T-cell (primary cell): ENCODE measurements around the gene ZNF92. TPM values are rescaled to one million over a fixed set of nuclear protein-coding genes. Genes with fewer than 3 reads are reported as not detected.

ENCODE experiments used
- ATAC-seq, 4 experiments: fragments of 200-7000 bp in 3 of 4; fragments of 150-1000 bp in 1 of 4; cut with Tn5 transposase; replicated peaks in 1 of 4; 1 replicate in 3 of 4; 2 replicates in 1 of 4; pipeline ENCODE4 v1.10.0; 2021; ENCODE audit warnings: moderate library complexity in 3 of 4, mild to moderate bottlenecking in 2 of 4, moderate number of reproducible peaks in 1 of 4
- CTCF ChIA-PET, 2 donors: fragments of 300-600 bp; sonication (Branson Sonifier 250); formaldehyde crosslinking; loops; one replicate each; lab custom pipeline; 2022; ENCODE audit warnings: antibody characterized with exemption in 2 of 2; lab: Charles Lee
- POLR2A ChIA-PET, 2 donors: fragments of 300-600 bp; sonication (Branson Sonifier 250); formaldehyde crosslinking; loops; one replicate each; lab custom pipeline; 2022; ENCODE audit warnings: antibody characterized with exemption in 2 of 2; lab: Charles Lee
- DNase-seq, 35 experiments: peaks; one replicate each; pipeline versions ENCODE4 v3.0.0 to v3.0.0-alpha.2; 2013 to 2023
- H3K27ac ChIP-seq: one replicate; pipeline ENCODE4 v1.5.1; 2013; ENCODE audit warnings: low read length
- H3K27me3 ChIP-seq, 2 experiments: replicated peaks in 1 of 2; 1 replicate in 1 of 2; 2 replicates in 1 of 2; pipeline versions ENCODE4 v1.6.1 to v1.7.0; 2013; ENCODE audit warnings: low read length in 1 of 2, mixed read lengths in 1 of 2; ENCODE audit not compliant: control insufficient read depth in 2 of 2, insufficient read depth in 2 of 2; ENCODE audit errors: extremely low read depth in 1 of 2
- H3K36me3 ChIP-seq, 2 donors: 1 replicate in 1 of 2; 2 replicates in 1 of 2; pipeline versions ENCODE4 v1.6.1 to v1.7.0; 2013; ENCODE audit warnings: low read length in 1 of 2; ENCODE audit not compliant: control insufficient read depth in 2 of 2, insufficient read depth in 1 of 2; ENCODE audit errors: extremely low read depth in 1 of 2
- H3K4me1 ChIP-seq, 2 experiments: 1 replicate in 1 of 2; 2 replicates in 1 of 2; pipeline versions ENCODE4 v1.6.1 to v1.7.0; 2013; ENCODE audit warnings: low read length in 2 of 2, mixed read lengths in 1 of 2; ENCODE audit not compliant: insufficient read depth in 2 of 2, control insufficient read depth in 1 of 2; ENCODE audit errors: extremely low read depth in 1 of 2
- H3K4me3 ChIP-seq, 2 donors: 1 replicate in 1 of 2; 2 replicates in 1 of 2; pipeline versions ENCODE4 v1.5.1 to v1.7.0; 2013; ENCODE audit warnings: mild to moderate bottlenecking in 2 of 2, low read length in 1 of 2, moderate library complexity in 1 of 2; ENCODE audit not compliant: control insufficient read depth in 1 of 2; ENCODE audit errors: extremely low read depth in 1 of 2
- H3K9me3 ChIP-seq: 2 replicates; pipeline ENCODE4 v1.7.0; 2013
- H3K27ac Mint-ChIP-seq, 2 donors: one replicate each; pipeline ENCODE4 v1.8.0; 2020 to 2021; ENCODE audit warnings: mild to moderate bottlenecking in 2 of 2, mixed read lengths in 2 of 2
- H3K27me3 Mint-ChIP-seq, 2 donors: one replicate each; pipeline ENCODE4 v1.8.0; 2021 to 2022; ENCODE audit warnings: mixed read lengths in 2 of 2
- H3K36me3 Mint-ChIP-seq: one replicate; pipeline ENCODE4 v1.8.0; 2021; ENCODE audit warnings: mixed read lengths
- H3K4me1 Mint-ChIP-seq, 3 donors: one replicate each; pipeline ENCODE4 v1.8.0; 2020 to 2022; ENCODE audit warnings: mixed read lengths in 3 of 3, mild to moderate bottlenecking in 1 of 3
- H3K4me3 Mint-ChIP-seq, 3 donors: one replicate each; pipeline ENCODE4 v1.8.0; 2020 to 2022; ENCODE audit warnings: mild to moderate bottlenecking in 3 of 3, mixed read lengths in 3 of 3, moderate library complexity in 3 of 3
- H3K9me3 Mint-ChIP-seq, 3 donors: one replicate each; pipeline ENCODE4 v1.8.0; 2020 to 2022; ENCODE audit warnings: mixed read lengths in 3 of 3
- WGBS: methylation state at CpG from one replicate; pipeline ENCODE4 v1.1.5; 2013; ENCODE audit warnings: missing lambda C conversion rate; ENCODE audit not compliant: insufficient coverage; 5-methylcytosine and 5-hydroxymethylcytosine counted together
- total RNA-seq, 35 experiments: library from RNA in 6 of 35; stranded (reverse) in 6 of 35; fragments of 120-200 nt in 1 of 35; gene quantifications; one replicate each; pipeline versions ENCODE4 v1.2.1 to v1.2.4 and lab custom pipeline; 2013 to 2026

ZNF92 gene
- total RNA-seq, 5 donors from 2014 or later (not counting 1 experiment from before 2014, with no cell fraction given), result 17.9 to 25.6 (median 19.2) TPM

DNA sequence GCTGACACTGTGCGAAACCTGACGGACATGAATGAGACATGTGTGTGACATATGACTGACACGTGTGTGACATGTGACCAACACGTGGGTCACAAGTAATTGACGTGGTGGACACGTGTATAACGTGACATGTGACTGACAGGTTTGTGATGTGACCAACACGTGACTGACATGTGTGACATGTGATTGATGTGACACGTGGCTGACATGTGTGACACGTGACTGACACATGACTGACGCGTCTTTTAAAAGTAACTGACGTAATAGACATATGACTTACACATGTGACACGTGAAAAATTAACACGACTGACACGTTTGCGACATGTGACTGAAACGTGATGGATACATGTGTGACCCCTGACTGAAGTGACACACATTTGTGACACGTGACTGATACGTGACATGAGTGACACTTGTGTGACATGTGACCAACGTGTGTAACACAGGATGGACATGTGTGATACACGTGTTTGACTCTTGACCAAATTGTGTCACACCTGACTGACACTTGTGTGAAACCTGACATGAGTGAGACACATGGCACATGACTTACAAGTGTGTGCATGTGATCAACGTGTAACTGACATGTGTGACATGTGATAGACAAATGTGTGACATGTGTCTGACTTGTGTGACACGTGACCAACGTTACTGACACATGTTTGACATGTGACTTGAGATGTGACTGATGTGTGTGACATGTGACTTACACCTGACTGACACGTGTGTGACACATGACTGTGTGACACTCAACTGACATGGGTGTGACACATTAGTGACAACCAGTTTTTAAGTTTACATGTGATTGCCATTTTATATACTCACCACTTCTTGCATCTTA lies 56.9 kb downstream of the ZNF92 start:
- ATAC-seq (no peak), DNase-seq (no peak)
- Mint-ChIP-seq H3K4me1 (peaks cover 0 to 2% (median 0%) of the 10 kb centered on the region in 3 donors), H3K36me3 (no peaks in the 10 kb centered on the region), H3K27me3 (peaks cover 0 to 6% of the 10 kb centered on the region in 2 donors), H3K4me3 (no peak overlapping the region), H3K27ac (no peak overlapping the region), H3K9me3 (peaks cover 25 to 31% (median 25%) of the 10 kb centered on the region in 3 donors)
- Histone ChIP-seq H3K27me3 (no peaks in the 10 kb centered on the region), H3K4me3 (no peak overlapping the region), H3K36me3 (no peaks in the 10 kb centered on the region), H3K9me3 (peaks cover 3% of the 10 kb centered on the region), H3K27ac (no peak overlapping the region), H3K4me1 (no peaks in the 10 kb centered on the region)
- ChIA-PET CTCF (no interaction called here), POLR2A (no interaction called here)
- 78% methylated on average over 25 of the region's 26 CpGs for WGBS

DNA sequence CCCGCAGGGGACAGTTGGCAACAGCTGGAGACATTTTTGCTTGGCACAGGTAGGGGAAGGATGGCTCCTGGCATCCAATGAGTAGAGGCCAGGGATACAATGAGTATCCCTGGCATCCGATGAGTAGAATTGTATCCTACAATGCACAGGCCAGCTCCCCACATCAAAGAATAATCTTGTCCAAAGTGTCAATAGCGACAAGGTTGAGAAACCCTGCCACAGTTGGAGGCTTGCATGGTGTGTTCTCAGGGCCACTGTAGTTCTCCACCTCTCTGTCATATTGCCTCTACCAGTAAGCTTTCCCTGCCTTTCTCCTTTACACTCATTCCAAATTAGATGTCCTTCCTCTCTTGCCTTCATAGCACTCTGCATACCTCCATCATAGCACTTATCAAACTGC lies 60.7 kb downstream of the ZNF92 start:
- WGBS, result 62% methylated on average over 3 of the region's 3 CpGs
- DNase-seq, result no peak
- Mint-ChIP-seq H3K27ac (no peak overlapping the region), H3K36me3 (no peaks in the 10 kb centered on the region), H3K27me3 (peaks cover 0 to 10% of the 10 kb centered on the region in 2 donors), H3K9me3 (peaks cover 4 to 11% (median 6%) of the 10 kb centered on the region in 3 donors), H3K4me3 (no peak overlapping the region), H3K4me1 (peaks cover 0 to 2% (median 0%) of the 10 kb centered on the region in 3 donors)
- CTCF ChIA-PET, result no interaction called here
- no peaks in the 10 kb centered on the region for H3K9me3 ChIP-seq
- POLR2A ChIA-PET, result no interaction called here
- H3K4me3 ChIP-seq, result no peak overlapping the region
- H3K27me3 ChIP-seq, result no peaks in the 10 kb centered on the region
- ATAC-seq, result no peak
- H3K27ac ChIP-seq, result no peak overlapping the region
- no peaks in the 10 kb centered on the region for H3K36me3 ChIP-seq
- H3K4me1 ChIP-seq, result no peaks in the 10 kb centered on the region

DNA sequence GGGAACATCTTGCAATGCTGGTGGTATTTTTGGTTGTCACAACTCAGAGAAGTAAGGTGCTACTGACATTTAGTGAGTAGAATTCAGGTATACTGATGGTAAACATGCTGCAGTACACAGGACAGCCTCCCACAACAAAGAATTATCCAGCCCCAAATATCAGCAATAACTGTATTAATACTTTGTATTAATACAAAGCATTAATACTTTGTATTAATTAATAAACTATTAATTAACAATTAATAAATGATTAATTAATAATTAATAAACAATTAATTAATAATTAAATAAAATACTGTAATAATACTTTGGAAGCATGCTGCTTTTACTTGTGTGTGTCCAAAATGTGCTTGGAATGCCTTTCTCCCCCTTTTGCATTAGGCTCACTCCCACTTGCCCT lies 62.5 kb downstream of the ZNF92 start:
- H3K27me3 ChIP-seq, result no peaks in the 10 kb centered on the region
- H3K4me1 Mint-ChIP-seq, result peaks cover 0 to 2% (median 0%) of the 10 kb centered on the region in 3 donors
- no peak overlapping the region for H3K27ac ChIP-seq
- H3K36me3 Mint-ChIP-seq, result no peaks in the 10 kb centered on the region
- H3K27me3 Mint-ChIP-seq, result peaks cover 0 to 10% of the 10 kb centered on the region in 2 donors
- no peaks in the 10 kb centered on the region for H3K4me1 ChIP-seq
- H3K9me3 ChIP-seq, result no peaks in the 10 kb centered on the region
- no peak overlapping the region for H3K4me3 Mint-ChIP-seq
- DNase-seq (no peak), ATAC-seq (no peak)
- H3K27ac Mint-ChIP-seq, result no peak overlapping the region
- peaks cover 0 to 6% (median 5%) of the 10 kb centered on the region in 3 donors for H3K9me3 Mint-ChIP-seq
- ChIA-PET CTCF (no interaction called here), POLR2A (no interaction called here)
- no peaks in the 10 kb centered on the region for H3K36me3 ChIP-seq
- no peak overlapping the region for H3K4me3 ChIP-seq

DNA sequence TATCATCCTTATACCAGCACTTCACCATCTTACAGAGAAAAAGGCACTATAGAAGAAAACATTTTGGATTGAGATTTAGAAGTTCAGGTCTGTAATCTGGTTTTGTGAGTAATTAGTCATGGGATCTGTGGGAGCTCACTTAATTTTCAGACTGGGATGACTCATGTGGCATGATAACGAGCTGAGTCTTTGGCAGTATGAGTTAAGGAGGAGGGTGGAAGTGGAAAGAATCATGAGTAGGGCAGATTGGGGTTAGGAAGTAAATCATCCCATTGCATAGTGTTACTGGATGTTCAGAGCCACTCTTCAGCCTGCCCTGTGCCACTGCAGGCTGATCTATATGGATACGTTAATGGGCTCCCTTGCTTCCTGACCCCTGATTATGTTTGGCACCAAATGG lies 64.9 kb downstream of the ZNF92 start:
- Mint-ChIP-seq H3K36me3 (no peaks in the 10 kb centered on the region), H3K9me3 (peaks cover 0 to 2% (median 0%) of the 10 kb centered on the region in 3 donors), H3K27me3 (peaks cover 0 to 12% of the 10 kb centered on the region in 2 donors), H3K4me3 (no peak overlapping the region), H3K4me1 (no peaks in the 10 kb centered on the region), H3K27ac (no peak overlapping the region)
- Histone ChIP-seq H3K36me3 (no peaks in the 10 kb centered on the region), H3K9me3 (no peaks in the 10 kb centered on the region), H3K27me3 (no peaks in the 10 kb centered on the region), H3K4me3 (no peak overlapping the region), H3K4me1 (no peaks in the 10 kb centered on the region), H3K27ac (no peak overlapping the region)
- DNase-seq, result no peak
- WGBS, result 58% methylated on average over 2 of the region's 2 CpGs
- CTCF ChIA-PET, result no interaction called here
- POLR2A ChIA-PET, result no interaction called here
- ATAC-seq, result no peak

DNA sequence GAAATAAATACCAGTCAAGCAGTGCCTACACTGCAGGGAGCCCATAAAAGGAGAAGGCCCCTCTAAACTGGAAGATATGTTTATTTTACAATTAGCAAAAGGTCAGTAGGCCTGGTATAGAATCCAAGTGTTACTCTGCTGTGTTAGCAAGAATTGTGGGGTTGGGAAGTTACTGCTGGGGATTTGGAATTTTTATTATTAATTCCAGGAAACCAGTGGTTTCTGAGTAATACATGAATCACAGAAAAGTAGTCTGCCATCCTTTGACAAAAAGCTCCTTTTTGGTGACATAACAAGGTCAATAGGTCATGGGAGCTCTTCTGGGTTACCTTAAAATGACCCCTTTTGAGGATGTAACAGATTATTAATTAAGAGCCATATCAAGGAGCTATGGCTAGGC lies 67.4 kb downstream of the ZNF92 start:
- Mint-ChIP-seq H3K27me3 (peaks cover 2 to 18% of the 10 kb centered on the region in 2 donors), H3K27ac (no peak overlapping the region), H3K4me3 (no peak overlapping the region), H3K36me3 (no peaks in the 10 kb centered on the region), H3K4me1 (no peaks in the 10 kb centered on the region), H3K9me3 (peaks cover 0 to 4% (median 0%) of the 10 kb centered on the region in 3 donors)
- Histone ChIP-seq H3K36me3 (no peaks in the 10 kb centered on the region), H3K27me3 (no peaks in the 10 kb centered on the region), H3K4me3 (no peak overlapping the region), H3K27ac (no peak overlapping the region), H3K4me1 (no peaks in the 10 kb centered on the region), H3K9me3 (no peaks in the 10 kb centered on the region)
- ChIA-PET POLR2A (no interaction called here), CTCF (no interaction called here)
- ATAC-seq (no peak), DNase-seq (no peak)

DNA sequence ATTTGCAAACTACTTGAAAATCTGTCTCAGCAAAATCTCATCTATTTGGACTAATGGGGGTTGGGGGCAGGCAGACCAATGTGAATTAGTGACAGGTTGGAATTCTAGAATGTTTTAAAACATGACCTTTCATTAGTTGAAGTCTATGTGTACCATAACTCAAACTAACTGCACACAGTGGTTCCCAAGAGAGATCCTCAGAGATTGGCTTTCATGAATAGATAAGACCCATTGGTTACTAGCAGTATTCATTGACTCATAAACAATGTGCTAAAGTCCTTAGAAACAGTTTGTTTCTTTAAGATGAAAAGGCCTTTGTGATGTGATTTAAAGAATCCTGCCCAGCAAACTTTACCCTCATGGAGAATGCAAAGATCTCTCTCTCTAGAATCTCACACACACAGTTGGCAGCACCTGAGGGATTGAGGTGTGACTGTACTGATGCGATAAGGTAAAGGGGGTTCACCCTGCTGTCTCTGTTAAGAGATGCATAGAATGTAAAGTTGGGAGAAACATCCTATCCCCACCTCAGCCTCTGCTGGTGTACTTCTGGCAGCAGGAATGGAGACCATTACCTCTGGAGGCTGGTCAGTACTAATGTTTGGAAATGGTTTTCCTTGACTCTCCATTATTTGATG lies 70.7 kb downstream of the ZNF92 start:
- POLR2A ChIA-PET, result no interaction called here
- Histone ChIP-seq H3K9me3 (no peaks in the 10 kb centered on the region), H3K4me3 (no peak overlapping the region), H3K27me3 (no peaks in the 10 kb centered on the region), H3K27ac (no peak overlapping the region), H3K4me1 (no peaks in the 10 kb centered on the region), H3K36me3 (no peaks in the 10 kb centered on the region)
- Mint-ChIP-seq H3K36me3 (no peaks in the 10 kb centered on the region), H3K27me3 (peaks cover 2 to 18% of the 10 kb centered on the region in 2 donors), H3K4me3 (no peak overlapping the region), H3K4me1 (peaks cover 0 to 7% (median 5%) of the 10 kb centered on the region in 3 donors), H3K9me3 (peaks cover 2 to 10% (median 6%) of the 10 kb centered on the region in 3 donors), H3K27ac (no peak overlapping the region)
- no peak for ATAC-seq
- no peak for DNase-seq
- no CpG with 5 or more reads among the region's 1 CpG for WGBS
- CTCF ChIA-PET, result no interaction called here
